Astrocyte (in vitro differentiated cells and primary cell): ENCODE results near the gene RFC1. TPM values are rescaled to one million over a fixed set of nuclear protein-coding genes. Genes with fewer than 3 reads are reported as not detected.

Source experiments
- DNase-seq: peaks from one replicate; pipeline ENCODE4 v3.0.0-alpha.2; 2010; ENCODE audit warnings: low read depth
- FAIRE-seq: peaks from 2 replicates; lab custom pipeline; 2011; peaks lifted over from hg19 to GRCh38; lab: Jason Lieb, UNC
- H2AFZ ChIP-seq: 2 replicates; pipeline ENCODE4 v1.6.0; 2012; ENCODE audit warnings: low read depth, low read length, inconsistent platforms
- H3K27ac ChIP-seq: 2 replicates; pipeline ENCODE4 v1.5.1; 2011; ENCODE audit warnings: low read depth, low read length, inconsistent platforms
- H3K27me3 ChIP-seq: 2 replicates; pipeline ENCODE4 v1.6.0; 2011; ENCODE audit warnings: low read length, inconsistent platforms; ENCODE audit not compliant: insufficient read depth
- H3K36me3 ChIP-seq: 2 replicates; pipeline ENCODE4 v1.5.1; 2011; ENCODE audit warnings: low read length, inconsistent platforms; ENCODE audit not compliant: insufficient read depth
- H3K4me1 ChIP-seq: 2 replicates; pipeline ENCODE4 v1.5.1; 2011; ENCODE audit warnings: low read length, inconsistent platforms; ENCODE audit not compliant: insufficient read depth
- H3K4me2 ChIP-seq: 2 replicates; pipeline ENCODE4 v1.6.0; 2012; ENCODE audit warnings: low read length, inconsistent platforms
- H3K4me3 ChIP-seq: 2 replicates; pipeline ENCODE4 v1.5.1; 2011; ENCODE audit warnings: low read depth, mild to moderate bottlenecking, low read length, inconsistent platforms; ENCODE audit not compliant: insufficient read depth
- H3K79me2 ChIP-seq: 2 replicates; pipeline ENCODE4 v1.6.0; 2012; ENCODE audit warnings: mild to moderate bottlenecking, low read length, inconsistent platforms; ENCODE audit not compliant: insufficient read depth
- H3K9ac ChIP-seq: 2 replicates; pipeline ENCODE4 v1.6.0; 2012; ENCODE audit warnings: mild to moderate bottlenecking, low read length, inconsistent platforms
- H3K9me3 ChIP-seq: 2 replicates; pipeline ENCODE4 v1.5.1; 2012; ENCODE audit warnings: low read depth, mild to moderate bottlenecking, low read length, inconsistent platforms; ENCODE audit not compliant: insufficient read depth
- H4K20me1 ChIP-seq: 2 replicates; pipeline ENCODE4 v1.6.0; 2012; ENCODE audit warnings: low read length, inconsistent platforms; ENCODE audit not compliant: insufficient read depth
- H3K27ac Mint-ChIP-seq: one replicate; pipeline ENCODE4 v1.8.0; 2021; ENCODE audit warnings: mild to moderate bottlenecking, mixed read lengths; ENCODE audit not compliant: unreplicated experiment
- H3K27me3 Mint-ChIP-seq: one replicate; pipeline ENCODE4 v1.8.0; 2021; ENCODE audit warnings: low read depth, mixed read lengths; ENCODE audit not compliant: unreplicated experiment
- H3K36me3 Mint-ChIP-seq: one replicate; pipeline ENCODE4 v1.8.0; 2021; ENCODE audit warnings: low read depth, mixed read lengths; ENCODE audit not compliant: unreplicated experiment
- H3K4me1 Mint-ChIP-seq: one replicate; pipeline ENCODE4 v1.8.0; 2021; ENCODE audit warnings: low read depth, mixed read lengths; ENCODE audit not compliant: unreplicated experiment
- H3K4me3 Mint-ChIP-seq: one replicate; pipeline ENCODE4 v1.8.0; 2021; ENCODE audit warnings: mild to moderate bottlenecking, moderate library complexity, mixed read lengths; ENCODE audit not compliant: unreplicated experiment
- H3K9me3 Mint-ChIP-seq: one replicate; pipeline ENCODE4 v1.8.0; 2021; ENCODE audit warnings: mild to moderate bottlenecking, mixed read lengths; ENCODE audit not compliant: unreplicated experiment
- EZH2 ChIP-seq: IDR thresholded peaks from 2 replicates; pipeline ENCODE4 v1.6.1; 2012; ENCODE audit warnings: mild to moderate bottlenecking, low read length, inconsistent platforms; ENCODE audit not compliant: insufficient read depth
- total RNA-seq: library from RNA; stranded (reverse); gene quantifications from 2 replicates; pipeline ENCODE4 v1.2.1, GENCODE V29; 2021
- TF ChIP-seq, protein P1 (sequence below): IDR thresholded peaks from 2 replicates; pipeline ENCODE4 v1.5.1; 2011; ENCODE audit warnings: low read depth, mild to moderate bottlenecking, inconsistent platforms, low read length, moderate library complexity; ENCODE audit not compliant: insufficient read depth

The RFC1 gene
- total RNA-seq, 1 donor from 2014 or later: 32.7 TPM

GRCh38 chr4:39256436-39256835 is 109.7 kb downstream of the RFC1 start:
- Mint-ChIP-seq H3K4me1 (peaks cover 27% of the 10 kb centered on the region), H3K36me3 (peaks cover 6% of the 10 kb centered on the region), H3K27me3 (no peaks in the 10 kb centered on the region), H3K9me3 (peaks cover 3% of the 10 kb centered on the region), H3K27ac (peak overlapping the region; percentile 55), H3K4me3 (no peak overlapping the region)
- Histone ChIP-seq H3K9ac (peak overlapping the region; percentile 12), H3K27me3 (no peaks in the 10 kb centered on the region), H3K79me2 (no peaks in the 10 kb centered on the region), H4K20me1 (no peaks in the 10 kb centered on the region), H3K36me3 (no peaks in the 10 kb centered on the region), H3K27ac (peak overlapping the region; percentile 67), H2AFZ (no peak overlapping the region), H3K4me2 (peak overlapping the region; percentile 64), H3K4me1 (peaks cover 21% of the 10 kb centered on the region), H3K9me3 (no peaks in the 10 kb centered on the region), H3K4me3 (no peak overlapping the region)
- TF ChIP-seq, protein P1, sequence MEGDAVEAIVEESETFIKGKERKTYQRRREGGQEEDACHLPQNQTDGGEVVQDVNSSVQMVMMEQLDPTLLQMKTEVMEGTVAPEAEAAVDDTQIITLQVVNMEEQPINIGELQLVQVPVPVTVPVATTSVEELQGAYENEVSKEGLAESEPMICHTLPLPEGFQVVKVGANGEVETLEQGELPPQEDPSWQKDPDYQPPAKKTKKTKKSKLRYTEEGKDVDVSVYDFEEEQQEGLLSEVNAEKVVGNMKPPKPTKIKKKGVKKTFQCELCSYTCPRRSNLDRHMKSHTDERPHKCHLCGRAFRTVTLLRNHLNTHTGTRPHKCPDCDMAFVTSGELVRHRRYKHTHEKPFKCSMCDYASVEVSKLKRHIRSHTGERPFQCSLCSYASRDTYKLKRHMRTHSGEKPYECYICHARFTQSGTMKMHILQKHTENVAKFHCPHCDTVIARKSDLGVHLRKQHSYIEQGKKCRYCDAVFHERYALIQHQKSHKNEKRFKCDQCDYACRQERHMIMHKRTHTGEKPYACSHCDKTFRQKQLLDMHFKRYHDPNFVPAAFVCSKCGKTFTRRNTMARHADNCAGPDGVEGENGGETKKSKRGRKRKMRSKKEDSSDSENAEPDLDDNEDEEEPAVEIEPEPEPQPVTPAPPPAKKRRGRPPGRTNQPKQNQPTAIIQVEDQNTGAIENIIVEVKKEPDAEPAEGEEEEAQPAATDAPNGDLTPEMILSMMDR: no peak
- TF ChIP-seq EZH2: no peak
- DNase-seq (peak; percentile 63), FAIRE-seq (peak; percentile 52)

DNA sequence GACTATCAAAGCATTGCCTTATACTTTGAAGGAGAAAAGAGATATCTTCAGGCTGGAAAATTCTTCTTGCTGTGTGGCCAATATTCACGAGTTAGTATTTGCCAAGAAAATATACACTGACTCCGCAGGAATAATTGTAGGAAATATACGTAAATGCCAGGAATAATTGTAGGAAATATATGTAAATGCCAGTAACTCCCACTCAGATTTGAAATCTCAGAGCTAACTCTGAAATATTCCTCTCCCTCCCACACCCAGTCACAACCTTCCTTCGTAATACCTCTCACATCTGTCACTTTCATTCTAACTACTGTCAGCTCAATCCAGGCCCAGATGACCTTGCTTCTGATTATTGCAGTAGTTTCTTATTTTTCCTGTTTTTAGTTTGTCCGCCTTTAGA is 110.3 kb downstream of the RFC1 start:
- Mint-ChIP-seq H3K27ac (peak overlapping the region; percentile 55), H3K36me3 (peaks cover 6% of the 10 kb centered on the region), H3K9me3 (peaks cover 3% of the 10 kb centered on the region), H3K27me3 (no peaks in the 10 kb centered on the region), H3K4me1 (peaks cover 27% of the 10 kb centered on the region), H3K4me3 (no peak overlapping the region)
- H3K36me3 ChIP-seq: no peaks in the 10 kb centered on the region
- DNase-seq (peak; percentile 23), FAIRE-seq (no peak)
- no peak for TF ChIP-seq EZH2
- TF ChIP-seq, protein P1: no peak
- H3K79me2 ChIP-seq: no peaks in the 10 kb centered on the region
- peak overlapping the region; percentile 67 for H3K27ac ChIP-seq
- peaks cover 21% of the 10 kb centered on the region for H3K4me1 ChIP-seq
- no peak overlapping the region for H2AFZ ChIP-seq
- H3K9ac ChIP-seq: peak overlapping the region; percentile 12
- no peaks in the 10 kb centered on the region for H3K9me3 ChIP-seq
- no peak overlapping the region for H3K4me3 ChIP-seq
- peak overlapping the region; percentile 64 for H3K4me2 ChIP-seq
- no peaks in the 10 kb centered on the region for H3K27me3 ChIP-seq
- H4K20me1 ChIP-seq: no peaks in the 10 kb centered on the region

- H3K4me3 Mint-ChIP-seq: peak overlapping the region; percentile 5
- Histone ChIP-seq H3K4me2 (peak overlapping the region; percentile 64), H3K79me2 (no peaks in the 10 kb centered on the region), H3K4me3 (no peak overlapping the region), H3K4me1 (peaks cover 21% of the 10 kb centered on the region), H2AFZ (peak overlapping the region; percentile 12), H3K36me3 (no peaks in the 10 kb centered on the region), H3K9ac (peak overlapping the region; percentile 28), H3K27me3 (no peaks in the 10 kb centered on the region), H3K27ac (peak overlapping the region; percentile 44), H4K20me1 (no peaks in the 10 kb centered on the region), H3K9me3 (no peaks in the 10 kb centered on the region)
- TF ChIP-seq, protein P1: no peak
- no peak for TF ChIP-seq EZH2
- peaks cover 3% of the 10 kb centered on the region for H3K9me3 Mint-ChIP-seq
- H3K4me1 Mint-ChIP-seq: peaks cover 27% of the 10 kb centered on the region
- H3K27me3 Mint-ChIP-seq: no peaks in the 10 kb centered on the region
- DNase-seq (peak; percentile 79), FAIRE-seq (peak; percentile 49)
- peaks cover 6% of the 10 kb centered on the region for H3K36me3 Mint-ChIP-seq
- peak overlapping the region; percentile 92 for H3K27ac Mint-ChIP-seq
Measured at GRCh38 chr4:39255266-39255665, 110.9 kb downstream of the RFC1 start.
